Choroid plexus epithelial cell (primary cell): ENCODE data around the gene POLD2.
A peak's percentile ranks its signal among the peaks of the same experiment; 100 is the strongest.

ENCODE experiments used
- DNase-seq: peaks from one replicate; pipeline ENCODE4 v3.0.0-alpha.2; 2010; ENCODE audit warnings: low read depth
- H3K4me3 ChIP-seq: 2 replicates; pipeline ENCODE4 v1.5.1; 2011; ENCODE audit warnings: low read depth, mild to moderate bottlenecking, control low read depth, low read length, moderate library complexity
- TF ChIP-seq, protein P1 (sequence below): conservative IDR thresholded peaks from 2 replicates; pipeline ENCODE4 v1.5.1; 2011; ENCODE audit warnings: low read depth, mild to moderate bottlenecking, control low read depth, inconsistent platforms, low read length, moderate library complexity

The POLD2 gene

DNA sequence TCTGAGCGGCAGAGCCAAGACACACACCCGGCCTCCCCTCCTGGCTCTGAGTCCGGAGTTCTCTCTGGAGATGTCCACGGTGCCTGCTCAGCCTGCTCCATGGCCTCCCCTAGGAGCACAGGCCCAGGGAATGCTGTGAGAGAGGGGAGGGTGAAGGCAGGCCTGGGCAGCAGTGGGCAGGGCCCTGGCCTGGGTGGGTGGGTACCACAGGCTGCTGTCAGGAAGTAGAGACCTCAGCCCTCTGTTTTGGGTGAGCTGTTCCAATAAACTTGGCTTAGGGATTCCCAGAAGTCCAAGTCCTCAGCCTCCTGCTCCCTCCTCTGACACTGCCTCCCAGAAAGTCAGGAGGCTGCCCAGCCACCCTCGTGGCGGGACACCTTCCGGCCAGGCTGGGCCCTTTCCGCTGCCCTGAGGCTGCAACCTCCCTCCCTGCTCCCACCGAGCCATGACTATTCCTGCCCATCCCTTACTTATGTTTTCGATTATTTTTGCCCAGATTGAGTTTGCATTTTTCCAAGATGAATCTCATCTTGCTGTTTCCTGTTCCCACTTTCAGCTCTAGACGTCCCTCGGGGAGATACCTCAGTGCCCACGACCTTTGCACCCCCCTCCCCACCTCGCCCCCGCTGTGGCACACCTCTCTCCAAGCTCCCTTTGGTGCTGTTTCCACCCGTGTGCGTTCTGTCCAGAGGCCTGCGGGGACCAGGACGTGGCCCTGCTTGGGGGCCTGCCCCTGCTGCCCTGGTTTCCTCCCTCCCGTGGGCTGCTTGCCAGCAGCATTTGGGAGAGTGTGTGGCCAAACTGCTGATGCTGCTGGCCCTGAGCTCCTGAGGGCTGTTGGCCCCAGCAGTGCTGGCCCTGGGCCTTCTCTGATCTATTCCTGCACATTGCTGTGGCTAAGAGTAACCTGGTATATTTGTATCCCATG lies 35.2 kb downstream of the POLD2 start:
- H3K4me3 ChIP-seq = no peak overlapping the region
- DNase-seq = peak; percentile 64
- TF ChIP-seq, protein P1, sequence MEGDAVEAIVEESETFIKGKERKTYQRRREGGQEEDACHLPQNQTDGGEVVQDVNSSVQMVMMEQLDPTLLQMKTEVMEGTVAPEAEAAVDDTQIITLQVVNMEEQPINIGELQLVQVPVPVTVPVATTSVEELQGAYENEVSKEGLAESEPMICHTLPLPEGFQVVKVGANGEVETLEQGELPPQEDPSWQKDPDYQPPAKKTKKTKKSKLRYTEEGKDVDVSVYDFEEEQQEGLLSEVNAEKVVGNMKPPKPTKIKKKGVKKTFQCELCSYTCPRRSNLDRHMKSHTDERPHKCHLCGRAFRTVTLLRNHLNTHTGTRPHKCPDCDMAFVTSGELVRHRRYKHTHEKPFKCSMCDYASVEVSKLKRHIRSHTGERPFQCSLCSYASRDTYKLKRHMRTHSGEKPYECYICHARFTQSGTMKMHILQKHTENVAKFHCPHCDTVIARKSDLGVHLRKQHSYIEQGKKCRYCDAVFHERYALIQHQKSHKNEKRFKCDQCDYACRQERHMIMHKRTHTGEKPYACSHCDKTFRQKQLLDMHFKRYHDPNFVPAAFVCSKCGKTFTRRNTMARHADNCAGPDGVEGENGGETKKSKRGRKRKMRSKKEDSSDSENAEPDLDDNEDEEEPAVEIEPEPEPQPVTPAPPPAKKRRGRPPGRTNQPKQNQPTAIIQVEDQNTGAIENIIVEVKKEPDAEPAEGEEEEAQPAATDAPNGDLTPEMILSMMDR = no peak

DNA sequence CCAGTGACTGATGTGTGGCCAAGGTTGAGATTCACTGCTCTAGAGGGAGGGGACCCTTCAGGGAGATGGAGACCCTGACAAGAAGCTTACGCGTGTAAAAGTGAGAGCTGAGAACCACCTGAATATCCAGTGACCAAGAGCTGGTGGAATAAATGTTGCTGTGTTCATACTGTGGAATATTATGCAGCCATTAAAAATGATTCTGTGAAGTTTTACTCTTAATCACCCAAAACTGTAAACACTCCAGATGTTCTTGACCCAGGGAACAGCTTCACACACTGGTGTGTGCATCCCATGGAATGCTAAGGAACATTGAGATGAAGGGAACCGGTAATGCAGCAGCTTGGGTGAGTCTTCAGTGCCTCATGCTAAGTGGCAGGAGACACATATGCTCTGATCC lies 36.7 kb downstream of the POLD2 start:
- DNase-seq = no peak
- TF ChIP-seq, protein P1 = no peak
- H3K4me3 ChIP-seq = no peak overlapping the region

DNA sequence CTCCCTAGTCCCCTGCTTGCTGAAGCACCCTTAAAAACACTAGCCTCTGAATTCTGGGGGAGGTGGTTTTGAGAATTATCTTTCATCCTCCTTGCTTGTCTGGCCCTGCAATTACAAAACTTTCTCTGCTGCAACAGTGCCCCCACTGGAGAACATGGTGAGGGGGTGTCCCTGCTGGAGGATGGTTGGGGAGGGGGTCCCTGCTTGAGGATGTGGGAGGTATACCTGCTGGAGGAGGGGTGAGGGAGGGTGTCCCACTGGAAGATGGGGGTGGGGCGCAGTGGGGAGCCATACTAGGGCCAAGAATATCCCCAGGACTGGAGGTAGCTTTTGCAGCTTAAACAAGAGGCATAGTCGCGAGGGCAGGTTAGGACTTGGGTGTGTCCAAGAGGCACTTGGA lies 37.8 kb downstream of the POLD2 start:
- TF ChIP-seq, protein P1 = peak; percentile 39
- H3K4me3 ChIP-seq = no peak overlapping the region
- DNase-seq = no peak

DNA sequence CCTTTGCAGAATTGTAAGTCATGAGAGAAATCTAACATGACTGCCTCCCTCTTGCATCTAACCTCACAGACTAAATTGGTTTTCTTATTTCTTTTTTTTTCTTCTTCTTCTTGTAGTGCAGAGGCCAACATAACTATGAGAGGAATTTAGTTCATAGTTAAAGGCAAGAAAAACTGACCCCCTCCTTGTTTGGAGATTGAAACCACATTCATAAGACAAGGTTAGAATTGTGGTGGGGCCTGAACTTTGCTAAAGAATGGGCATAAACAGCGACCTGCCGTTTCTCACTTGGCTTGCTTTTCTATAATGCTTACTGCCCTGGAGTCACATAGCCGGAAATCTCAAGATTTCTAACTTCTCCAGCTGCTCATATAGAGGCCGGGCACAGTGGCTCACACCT lies 38.6 kb downstream of the POLD2 start:
- TF ChIP-seq, protein P1 = no peak
- no peak overlapping the region for H3K4me3 ChIP-seq
- DNase-seq = peak; percentile 88

DNA sequence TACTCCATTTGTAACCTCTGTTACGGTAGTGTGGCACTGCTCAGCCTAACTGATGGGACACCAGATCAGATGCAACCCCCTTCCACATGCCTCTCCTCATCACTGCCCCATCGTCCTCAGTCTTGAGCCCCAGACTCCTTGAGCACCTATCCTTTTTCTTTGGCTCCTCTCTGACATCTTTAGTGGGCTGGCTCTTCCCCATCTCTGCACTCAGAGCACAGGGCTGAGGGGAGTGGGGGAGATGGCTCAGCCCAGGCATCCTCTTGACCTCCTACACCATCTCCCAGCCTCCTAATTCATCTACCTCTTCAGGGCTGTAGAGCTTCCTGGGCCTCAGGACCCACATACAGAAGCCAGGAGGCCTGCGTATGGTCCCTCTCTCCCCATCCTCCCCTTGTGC lies 39.6 kb downstream of the POLD2 start:
- no peak for DNase-seq
- TF ChIP-seq, protein P1 = no peak
- no peak overlapping the region for H3K4me3 ChIP-seq

DNA sequence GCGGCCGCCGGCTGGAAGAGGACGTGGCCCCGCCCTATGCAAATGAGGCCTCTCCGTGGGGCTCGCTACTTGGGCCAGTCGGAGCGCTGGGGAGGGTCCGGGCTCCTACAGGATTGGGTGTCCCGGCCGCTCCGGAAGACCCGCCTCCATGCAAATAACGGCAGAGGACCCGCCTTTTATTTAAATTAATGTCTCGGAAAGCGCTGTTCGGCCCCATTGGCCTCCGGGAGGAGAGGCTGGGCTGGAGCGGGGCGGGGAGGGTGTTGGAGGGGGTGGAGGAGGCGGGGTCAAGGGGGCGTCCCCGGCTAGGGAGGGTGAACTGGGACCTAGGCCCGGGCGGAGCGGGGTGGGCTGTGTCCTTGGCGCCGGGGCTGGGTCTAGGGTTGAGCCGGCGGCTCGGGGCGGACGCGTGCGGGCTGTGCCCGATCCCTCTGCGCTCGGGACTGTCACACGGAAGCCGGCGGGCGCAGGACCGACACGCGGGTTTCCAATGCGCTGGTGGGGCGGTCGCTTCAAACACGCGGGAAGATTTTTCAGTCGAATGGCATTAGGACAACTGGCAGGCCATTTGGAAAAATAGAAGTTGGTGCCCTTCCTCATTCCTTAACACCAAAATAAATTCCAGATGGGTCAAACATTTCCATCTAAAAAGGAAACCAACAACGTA lies 40.7 kb downstream of the POLD2 start:
- peak overlapping the region; percentile 87 for H3K4me3 ChIP-seq
- TF ChIP-seq, protein P1 = no peak
- DNase-seq = peak; percentile 99

DNA sequence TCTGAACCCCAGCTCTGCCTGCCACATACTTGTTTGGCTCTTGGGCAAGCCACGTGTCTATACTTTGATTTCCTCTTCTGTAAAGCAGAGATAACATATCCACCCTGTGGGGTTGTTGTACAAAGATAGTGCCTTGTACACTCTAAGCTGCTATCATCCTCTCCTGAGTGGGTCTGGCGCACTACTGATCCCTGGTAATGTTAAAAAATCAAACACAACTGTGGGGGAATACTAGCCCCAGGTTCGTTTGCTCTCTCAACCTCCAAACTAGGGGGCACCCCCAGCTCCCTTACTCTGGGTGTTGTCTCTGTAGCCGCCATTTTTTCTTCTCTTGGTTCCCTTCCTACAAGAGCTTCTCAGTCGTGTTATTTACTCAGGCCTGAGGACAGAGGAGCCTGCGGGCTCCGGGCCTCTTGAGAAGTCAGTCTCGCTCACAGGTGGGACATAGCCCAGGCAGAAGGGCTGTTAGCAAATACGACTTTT lies 42.0 kb downstream of the POLD2 start:
- H3K4me3 ChIP-seq = peak overlapping the region; percentile 87
- no peak for DNase-seq

More for the DNA sequence above, 42.0 kb downstream of the POLD2 start:
- TF ChIP-seq, protein P1 = no peak
